T-helper 1 cell treated with Interleukin-12 subunit alpha and Interleukin-12 subunit beta and Interleukin-4 antibody, amounts not matched to agents 30 μg/mL and 1 μg/mL, for 36 hours (primary cell): ENCODE results near the gene ZFYVE28.

Experiments
- H3K27ac Mint-ChIP-seq: one replicate; pipeline ENCODE4 v1.8.0; 2021; ENCODE audit warnings: mild to moderate bottlenecking, mixed read lengths
- H3K27me3 Mint-ChIP-seq: one replicate; pipeline ENCODE4 v1.8.0; 2021; ENCODE audit warnings: low read depth, mixed read lengths
- H3K36me3 Mint-ChIP-seq: one replicate; pipeline ENCODE4 v1.8.0; 2021; ENCODE audit warnings: low read depth, mixed read lengths
- H3K4me1 Mint-ChIP-seq: one replicate; pipeline ENCODE4 v1.8.0; 2021; ENCODE audit warnings: low read depth, mixed read lengths
- H3K4me3 Mint-ChIP-seq: one replicate; pipeline ENCODE4 v1.8.0; 2021; ENCODE audit warnings: mild to moderate bottlenecking, moderate library complexity, mixed read lengths
- H3K9me3 Mint-ChIP-seq: one replicate; pipeline ENCODE4 v1.8.0; 2021; ENCODE audit warnings: mixed read lengths

ZFYVE28 gene

GRCh38 chr4:2412534-2412884, 5.9 kb downstream of the ZFYVE28 start:
- H3K4me3 Mint-ChIP-seq, result peak overlapping the region; percentile 71
- peaks cover 65% of the 10 kb centered on the region for H3K4me1 Mint-ChIP-seq
- H3K36me3 Mint-ChIP-seq, result peaks cover 3% of the 10 kb centered on the region
- peak overlapping the region; percentile 96 for H3K27ac Mint-ChIP-seq
- H3K27me3 Mint-ChIP-seq, result peaks cover 16% of the 10 kb centered on the region
- no peaks in the 10 kb centered on the region for H3K9me3 Mint-ChIP-seq

GRCh38 chr4:2411786-2412510, 6.5 kb downstream of the ZFYVE28 start:
- Mint-ChIP-seq H3K9me3 (no peaks in the 10 kb centered on the region), H3K27me3 (peaks cover 15% of the 10 kb centered on the region), H3K4me1 (peaks cover 68% of the 10 kb centered on the region), H3K36me3 (peaks cover 3% of the 10 kb centered on the region), H3K4me3 (peak overlapping the region; percentile 71), H3K27ac (peak overlapping the region; percentile 96)

- no peaks in the 10 kb centered on the region for H3K27me3 Mint-ChIP-seq
These were observed 9.1 kb downstream of the ZFYVE28 start for GRCh38 chr4:2409381-2409783.

GRCh38 chr4:2408976-2409375, 9.5 kb downstream of the ZFYVE28 start:
- Mint-ChIP-seq H3K27ac (no peak overlapping the region), H3K9me3 (no peaks in the 10 kb centered on the region), H3K27me3 (no peaks in the 10 kb centered on the region), H3K4me1 (peaks cover 59% of the 10 kb centered on the region), H3K36me3 (no peaks in the 10 kb centered on the region), H3K4me3 (no peak overlapping the region)

More at GRCh38 chr4:2409381-2409783, 9.1 kb downstream of the ZFYVE28 start:
- no peaks in the 10 kb centered on the region for H3K9me3 Mint-ChIP-seq
- H3K4me1 Mint-ChIP-seq, result peaks cover 61% of the 10 kb centered on the region
- H3K27ac Mint-ChIP-seq, result no peak overlapping the region
- H3K4me3 Mint-ChIP-seq, result no peak overlapping the region
- no peaks in the 10 kb centered on the region for H3K36me3 Mint-ChIP-seq

GRCh38 chr4:2408401-2408958, 10.0 kb downstream of the ZFYVE28 start:
- Mint-ChIP-seq H3K4me3 (no peak overlapping the region), H3K9me3 (no peaks in the 10 kb centered on the region), H3K36me3 (no peaks in the 10 kb centered on the region), H3K27me3 (no peaks in the 10 kb centered on the region), H3K27ac (no peak overlapping the region), H3K4me1 (peaks cover 56% of the 10 kb centered on the region)

- H3K27me3 Mint-ChIP-seq, result no peaks in the 10 kb centered on the region
- peaks cover 51% of the 10 kb centered on the region for H3K4me1 Mint-ChIP-seq
- H3K9me3 Mint-ChIP-seq, result no peaks in the 10 kb centered on the region
- H3K4me3 Mint-ChIP-seq, result no peak overlapping the region
- no peak overlapping the region for H3K27ac Mint-ChIP-seq
- no peaks in the 10 kb centered on the region for H3K36me3 Mint-ChIP-seq
These were observed 10.5 kb downstream of the ZFYVE28 start for GRCh38 chr4:2407991-2408342.

- no peaks in the 10 kb centered on the region for H3K36me3 Mint-ChIP-seq
- H3K4me3 Mint-ChIP-seq, result no peak overlapping the region
- no peaks in the 10 kb centered on the region for H3K27me3 Mint-ChIP-seq
- no peaks in the 10 kb centered on the region for H3K9me3 Mint-ChIP-seq
- no peak overlapping the region for H3K27ac Mint-ChIP-seq
- H3K4me1 Mint-ChIP-seq, result peaks cover 50% of the 10 kb centered on the region
These were observed 11.5 kb downstream of the ZFYVE28 start for GRCh38 chr4:2406920-2407319.

GRCh38 chr4:2406406-2406805, 12.0 kb downstream of the ZFYVE28 start:
- Mint-ChIP-seq H3K27me3 (no peaks in the 10 kb centered on the region), H3K4me3 (no peak overlapping the region), H3K27ac (no peak overlapping the region), H3K4me1 (peaks cover 49% of the 10 kb centered on the region), H3K36me3 (no peaks in the 10 kb centered on the region), H3K9me3 (no peaks in the 10 kb centered on the region)

- peaks cover 37% of the 10 kb centered on the region for H3K4me1 Mint-ChIP-seq
- no peaks in the 10 kb centered on the region for H3K9me3 Mint-ChIP-seq
- no peaks in the 10 kb centered on the region for H3K36me3 Mint-ChIP-seq
- H3K27ac Mint-ChIP-seq, result no peak overlapping the region
- H3K27me3 Mint-ChIP-seq, result peaks cover 3% of the 10 kb centered on the region
- H3K4me3 Mint-ChIP-seq, result no peak overlapping the region
These were observed 15.5 kb downstream of the ZFYVE28 start for GRCh38 chr4:2402941-2403340.

GRCh38 chr4:2402048-2402842, 16.2 kb downstream of the ZFYVE28 start:
- Mint-ChIP-seq H3K4me3 (peak overlapping the region; percentile 54), H3K9me3 (no peaks in the 10 kb centered on the region), H3K36me3 (no peaks in the 10 kb centered on the region), H3K27me3 (peaks cover 3% of the 10 kb centered on the region), H3K4me1 (peaks cover 32% of the 10 kb centered on the region), H3K27ac (peak overlapping the region; percentile 10)

- no peak overlapping the region for H3K27ac Mint-ChIP-seq
- H3K27me3 Mint-ChIP-seq, result peaks cover 3% of the 10 kb centered on the region
- peaks cover 26% of the 10 kb centered on the region for H3K4me1 Mint-ChIP-seq
- H3K9me3 Mint-ChIP-seq, result no peaks in the 10 kb centered on the region
- H3K4me3 Mint-ChIP-seq, result peak overlapping the region; percentile 28
- H3K36me3 Mint-ChIP-seq, result no peaks in the 10 kb centered on the region
These were observed 16.8 kb downstream of the ZFYVE28 start for GRCh38 chr4:2401610-2401983.

GRCh38 chr4:2400841-2401609, 17.4 kb downstream of the ZFYVE28 start:
- Mint-ChIP-seq H3K27ac (no peak overlapping the region), H3K27me3 (peaks cover 3% of the 10 kb centered on the region), H3K36me3 (no peaks in the 10 kb centered on the region), H3K4me1 (peaks cover 24% of the 10 kb centered on the region), H3K9me3 (no peaks in the 10 kb centered on the region), H3K4me3 (no peak overlapping the region)

- H3K36me3 Mint-ChIP-seq, result no peaks in the 10 kb centered on the region
- peaks cover 6% of the 10 kb centered on the region for H3K27me3 Mint-ChIP-seq
- no peak overlapping the region for H3K4me3 Mint-ChIP-seq
- H3K27ac Mint-ChIP-seq, result no peak overlapping the region
- no peaks in the 10 kb centered on the region for H3K9me3 Mint-ChIP-seq
- peaks cover 24% of the 10 kb centered on the region for H3K4me1 Mint-ChIP-seq
These were observed 18.7 kb downstream of the ZFYVE28 start for GRCh38 chr4:2399631-2400190.

GRCh38 chr4:2399216-2399615, 19.2 kb downstream of the ZFYVE28 start:
- no peaks in the 10 kb centered on the region for H3K9me3 Mint-ChIP-seq
- no peak overlapping the region for H3K27ac Mint-ChIP-seq
- no peaks in the 10 kb centered on the region for H3K36me3 Mint-ChIP-seq
- no peak overlapping the region for H3K4me3 Mint-ChIP-seq
- peaks cover 24% of the 10 kb centered on the region for H3K4me1 Mint-ChIP-seq
- H3K27me3 Mint-ChIP-seq, result peaks cover 11% of the 10 kb centered on the region
